H1 (cell line): ENCODE measurements around the gene ZMAT5.

Experiments used
- BRCA1 ChIP-seq: IDR thresholded peaks from 2 replicates; pipeline ENCODE4 v1.6.1; 2012; ENCODE audit warnings: low read depth, low read length, improper control_type of control experiment
- EGR1 ChIP-seq: IDR thresholded peaks from 2 replicates; pipeline ENCODE4 v1.6.1; 2011; ENCODE audit warnings: low read depth, low read length, borderline replicate concordance
- HDAC2 ChIP-seq, 2 experiments: fragments of 300-600 bp in 1 of 2; sonication (generic) in 1 of 2; IDR thresholded peaks; 2 replicates each; pipeline ENCODE4 v1.6.1; 2011 to 2012; ENCODE audit warnings: low read depth in 2 of 2, low read length in 2 of 2, mild to moderate bottlenecking in 2 of 2, moderate library complexity in 2 of 2, borderline replicate concordance in 1 of 2, inconsistent platforms in 1 of 2
- KDM5A ChIP-seq: fragments of 200-600 bp; IDR thresholded peaks from 2 replicates; pipeline ENCODE4 v1.7.1; 2012; ENCODE audit warnings: mild to moderate bottlenecking, low read length, inconsistent platforms, mixed read lengths
- MAFK ChIP-seq: IDR thresholded peaks from 2 replicates; pipeline ENCODE4 v1.6.1; 2012; ENCODE audit warnings: low read depth, mild to moderate bottlenecking, improper control_type of control experiment, low read length
- POLR2AphosphoS5 ChIP-seq: IDR thresholded peaks from 2 replicates; pipeline ENCODE4 v1.6.1; 2011; ENCODE audit warnings: low read depth, low read length
- POU5F1 ChIP-seq: IDR thresholded peaks from 2 replicates; pipeline ENCODE4 v1.6.1; 2011; ENCODE audit warnings: low read depth, mild to moderate bottlenecking, low read length, moderate library complexity
- RFX5 ChIP-seq: IDR thresholded peaks from 2 replicates; pipeline ENCODE4 v1.6.1; 2011; ENCODE audit warnings: low read depth, low read length, improper control_type of control experiment, borderline replicate concordance
- TEAD4 ChIP-seq: IDR thresholded peaks from 2 replicates; pipeline ENCODE4 v1.6.1; 2012; ENCODE audit warnings: low read depth, low read length, inconsistent platforms, mixed read lengths
- TF ChIP-seq, protein P1 (sequence below), 3 experiments: IDR thresholded peaks; 1 replicate in 2 of 3; 2 replicates in 1 of 3; pipeline versions ENCODE4 v1.5.1 to v1.6.1; 2011; ENCODE audit warnings: low read length in 3 of 3, mild to moderate bottlenecking in 3 of 3, inconsistent platforms in 2 of 3, low read depth in 1 of 3, moderate library complexity in 1 of 3; ENCODE audit not compliant: insufficient read depth in 1 of 3; ENCODE audit errors: control extremely low read depth in 1 of 3

DNA sequence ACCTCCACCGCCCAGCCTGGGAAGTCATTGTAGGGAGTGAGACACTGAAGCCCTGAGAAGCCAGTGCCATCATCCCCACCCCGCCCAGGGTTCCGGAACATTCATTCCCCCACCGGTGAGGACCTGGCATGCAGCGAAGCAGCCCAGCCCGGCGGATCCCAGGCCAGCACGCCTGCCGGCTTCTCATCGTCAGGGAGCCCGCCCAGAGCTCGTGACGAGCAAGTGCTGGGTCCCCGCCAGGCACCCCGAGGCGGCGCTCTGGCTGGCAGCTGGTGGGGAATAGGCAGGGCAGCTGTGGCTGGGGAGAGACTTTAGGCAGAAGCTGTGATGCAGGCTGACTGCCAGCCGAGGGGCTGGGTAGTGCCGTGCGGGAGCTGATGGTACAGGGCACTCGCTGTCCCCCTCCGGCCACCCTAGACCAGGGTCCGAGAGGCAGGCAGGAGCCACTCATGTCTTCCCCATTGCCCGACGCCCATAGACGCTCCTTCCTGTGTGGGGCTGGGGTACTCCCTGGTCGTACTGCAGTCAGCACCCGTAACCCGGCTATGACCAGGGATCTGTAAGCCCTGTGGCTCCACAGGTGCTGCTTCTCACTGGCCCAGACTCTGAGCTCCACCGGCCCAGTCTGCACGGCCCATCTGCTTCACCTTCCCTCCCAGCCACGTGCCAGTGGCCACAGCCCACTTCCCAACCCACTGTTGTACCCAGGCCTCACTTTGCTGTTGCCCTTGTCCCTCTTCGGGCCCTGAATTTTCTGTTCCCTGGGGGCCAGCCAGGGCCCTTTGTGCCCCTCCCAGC lies 71.5 kb downstream of the ZMAT5 start:
- TF ChIP-seq MAFK (no peak), POLR2AphosphoS5 (no peak), POU5F1 (no peak), EGR1 (no peak), KDM5A (no peak), RFX5 (no peak), TEAD4 (no peak), BRCA1 (no peak), HDAC2 (IDR thresholded peaks at IDR 0.05; ENCODE audit: borderline replicate concordance in 1 of 2, low read depth in 2 of 2, low read length in 2 of 2) (no peak)
- TF ChIP-seq, protein P1, sequence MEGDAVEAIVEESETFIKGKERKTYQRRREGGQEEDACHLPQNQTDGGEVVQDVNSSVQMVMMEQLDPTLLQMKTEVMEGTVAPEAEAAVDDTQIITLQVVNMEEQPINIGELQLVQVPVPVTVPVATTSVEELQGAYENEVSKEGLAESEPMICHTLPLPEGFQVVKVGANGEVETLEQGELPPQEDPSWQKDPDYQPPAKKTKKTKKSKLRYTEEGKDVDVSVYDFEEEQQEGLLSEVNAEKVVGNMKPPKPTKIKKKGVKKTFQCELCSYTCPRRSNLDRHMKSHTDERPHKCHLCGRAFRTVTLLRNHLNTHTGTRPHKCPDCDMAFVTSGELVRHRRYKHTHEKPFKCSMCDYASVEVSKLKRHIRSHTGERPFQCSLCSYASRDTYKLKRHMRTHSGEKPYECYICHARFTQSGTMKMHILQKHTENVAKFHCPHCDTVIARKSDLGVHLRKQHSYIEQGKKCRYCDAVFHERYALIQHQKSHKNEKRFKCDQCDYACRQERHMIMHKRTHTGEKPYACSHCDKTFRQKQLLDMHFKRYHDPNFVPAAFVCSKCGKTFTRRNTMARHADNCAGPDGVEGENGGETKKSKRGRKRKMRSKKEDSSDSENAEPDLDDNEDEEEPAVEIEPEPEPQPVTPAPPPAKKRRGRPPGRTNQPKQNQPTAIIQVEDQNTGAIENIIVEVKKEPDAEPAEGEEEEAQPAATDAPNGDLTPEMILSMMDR (IDR thresholded peaks at IDR 0.05; ENCODE audit: control extremely low read depth in 1 of 3, insufficient read depth in 1 of 3, low read depth in 1 of 3, low read length in 3 of 3): no peak
